HepG2 (cell line): ENCODE data around the gene KIAA0232. TPM values are rescaled to one million over a fixed set of nuclear protein-coding genes. Genes with fewer than 3 reads are reported as not detected.

Experiments
- AGO1 ChIP-seq: fragments of 200-400 bp; formaldehyde crosslinking; IDR thresholded peaks from 2 replicates; pipeline ENCODE4 v1.6.1; 2017; ENCODE audit warnings: mild to moderate bottlenecking, low read depth, low read length, moderate library complexity; ENCODE audit not compliant: poor library complexity, severe bottlenecking
- ATF6 ChIP-seq: sonication (generic); formaldehyde crosslinking; conservative IDR thresholded peaks from 2 replicates; pipeline ENCODE4 v1.4.0; 2020; ENCODE audit warnings: missing genetic modification reagents
- CENPT ChIP-seq: sonication (generic); formaldehyde crosslinking; IDR thresholded peaks from 2 replicates; pipeline ENCODE4 v1.8.0; 2022; ENCODE audit warnings: low read depth, mild to moderate bottlenecking, moderate library complexity, missing genetic modification reagents
- FOSL2 ChIP-seq: sonication (generic); formaldehyde crosslinking; IDR thresholded peaks from 2 replicates; pipeline ENCODE4 v1.4.0; 2020; ENCODE audit warnings: missing genetic modification reagents
- JDP2 ChIP-seq: sonication (generic); formaldehyde crosslinking; IDR thresholded peaks from 2 replicates; pipeline ENCODE4 v1.8.1; 2022; ENCODE audit warnings: missing genetic modification reagents, borderline replicate concordance
- MATR3 ChIP-seq: sonication (generic); formaldehyde crosslinking; IDR thresholded peaks from 2 replicates; pipeline ENCODE4 v1.4.0; 2020; ENCODE audit warnings: missing genetic modification reagents
- MIXL1 ChIP-seq: IDR thresholded peaks from 2 replicates; pipeline ENCODE4 v1.6.1; 2016
- MTF1 ChIP-seq: sonication (generic); formaldehyde crosslinking; IDR thresholded peaks from 2 replicates; pipeline ENCODE4 v1.5.0; 2020; ENCODE audit warnings: missing genetic modification reagents
- NR2F2 ChIP-seq: IDR thresholded peaks from 2 replicates; pipeline ENCODE4 v1.6.1; 2012; ENCODE audit warnings: low read depth, inconsistent platforms, borderline replicate concordance
- PHF5A ChIP-seq: IDR thresholded peaks from one replicate; pipeline ENCODE4 v1.6.1; 2018; ENCODE audit warnings: low read depth, missing genetic modification reagents; ENCODE audit not compliant: unreplicated experiment
- ZBTB34 ChIP-seq: sonication (generic); formaldehyde crosslinking; IDR thresholded peaks from 2 replicates; pipeline ENCODE4 v1.8.0; 2022; ENCODE audit warnings: mild to moderate bottlenecking, missing genetic modification reagents
- ZNF256 ChIP-seq: sonication (generic); formaldehyde crosslinking; conservative IDR thresholded peaks from 2 replicates; pipeline ENCODE4 v1.4.0; 2020; ENCODE audit warnings: missing genetic modification reagents
- ZNF337 ChIP-seq: sonication (generic); formaldehyde crosslinking; IDR thresholded peaks from 2 replicates; pipeline ENCODE4 v1.5.1; 2020; ENCODE audit warnings: missing genetic modification reagents, low read depth, mild to moderate bottlenecking, borderline replicate concordance
- ZNF660 ChIP-seq: sonication (generic); formaldehyde crosslinking; IDR thresholded peaks from 2 replicates; pipeline ENCODE4 v1.5.1; 2020; ENCODE audit warnings: mild to moderate bottlenecking, low read depth, missing genetic modification reagents, borderline replicate concordance
- ZNF747 ChIP-seq: sonication (generic); formaldehyde crosslinking; IDR thresholded peaks from 2 replicates; pipeline ENCODE4 v1.8.1; 2023; ENCODE audit warnings: missing genetic modification reagents, mild to moderate bottlenecking, borderline replicate concordance
- ZNF891 ChIP-seq: sonication (generic); formaldehyde crosslinking; IDR thresholded peaks from 2 replicates; pipeline ENCODE4 v1.5.0; 2020; ENCODE audit warnings: mild to moderate bottlenecking, missing genetic modification reagents
- polyA plus RNA-seq, 8 experiments: library from polyadenylated mRNA; depleted of rRNA in 3 of 8; stranded (reverse) in 7 of 8; unstranded in 1 of 8; fragments of >200 nt; fragmentation: Illumina TruSeq in 4 of 8; extraction: Trizol in 4 of 8; gene quantifications; 2 replicates each; pipeline versions ENCODE4 v1.2.1 to v1.2.3, GENCODE V29; 2011 to 2016; ENCODE audit warnings: low read depth in 4 of 8, missing spikeins in 1 of 8, mixed read lengths in 1 of 8; ENCODE audit not compliant: insufficient read depth in 1 of 8
- total RNA-seq, 5 experiments: library from RNA; depleted of rRNA; stranded (reverse); fragments of >200 nt; fragmentation: Illumina TruSeq; extraction: Trizol; gene quantifications; 2 replicates each; pipeline ENCODE4 v1.2.3, GENCODE V29; 2016; ENCODE audit warnings: low read depth in 1 of 5
- TF ChIP-seq, protein P1 (sequence below): IDR thresholded peaks from 2 replicates; pipeline ENCODE4 v1.4.0; 2020; ENCODE audit warnings: mild to moderate bottlenecking, missing genetic modification reagents
- TF ChIP-seq, protein P2 (sequence below): IDR thresholded peaks from 2 replicates; pipeline ENCODE4 v1.6.1; 2016; ENCODE audit warnings: low read depth, control low read depth

The KIAA0232 gene
- total and polyA plus RNA-seq, 2 of the 13 experiments (the other 11 are each of a cell fraction or from before 2014, with no cell fraction given): 7.8 to 17.1 TPM

- TF ChIP-seq ATF6: no peak
- no peak for TF ChIP-seq MIXL1 (CRISPR knock-in tag)
- TF ChIP-seq ZNF256 (CRISPR knock-in tag): no peak
- TF ChIP-seq FOSL2 (CRISPR knock-in tag): peak; percentile 35
- TF ChIP-seq ZNF337: no peak
- no peak for TF ChIP-seq AGO1
- TF ChIP-seq, protein P1, sequence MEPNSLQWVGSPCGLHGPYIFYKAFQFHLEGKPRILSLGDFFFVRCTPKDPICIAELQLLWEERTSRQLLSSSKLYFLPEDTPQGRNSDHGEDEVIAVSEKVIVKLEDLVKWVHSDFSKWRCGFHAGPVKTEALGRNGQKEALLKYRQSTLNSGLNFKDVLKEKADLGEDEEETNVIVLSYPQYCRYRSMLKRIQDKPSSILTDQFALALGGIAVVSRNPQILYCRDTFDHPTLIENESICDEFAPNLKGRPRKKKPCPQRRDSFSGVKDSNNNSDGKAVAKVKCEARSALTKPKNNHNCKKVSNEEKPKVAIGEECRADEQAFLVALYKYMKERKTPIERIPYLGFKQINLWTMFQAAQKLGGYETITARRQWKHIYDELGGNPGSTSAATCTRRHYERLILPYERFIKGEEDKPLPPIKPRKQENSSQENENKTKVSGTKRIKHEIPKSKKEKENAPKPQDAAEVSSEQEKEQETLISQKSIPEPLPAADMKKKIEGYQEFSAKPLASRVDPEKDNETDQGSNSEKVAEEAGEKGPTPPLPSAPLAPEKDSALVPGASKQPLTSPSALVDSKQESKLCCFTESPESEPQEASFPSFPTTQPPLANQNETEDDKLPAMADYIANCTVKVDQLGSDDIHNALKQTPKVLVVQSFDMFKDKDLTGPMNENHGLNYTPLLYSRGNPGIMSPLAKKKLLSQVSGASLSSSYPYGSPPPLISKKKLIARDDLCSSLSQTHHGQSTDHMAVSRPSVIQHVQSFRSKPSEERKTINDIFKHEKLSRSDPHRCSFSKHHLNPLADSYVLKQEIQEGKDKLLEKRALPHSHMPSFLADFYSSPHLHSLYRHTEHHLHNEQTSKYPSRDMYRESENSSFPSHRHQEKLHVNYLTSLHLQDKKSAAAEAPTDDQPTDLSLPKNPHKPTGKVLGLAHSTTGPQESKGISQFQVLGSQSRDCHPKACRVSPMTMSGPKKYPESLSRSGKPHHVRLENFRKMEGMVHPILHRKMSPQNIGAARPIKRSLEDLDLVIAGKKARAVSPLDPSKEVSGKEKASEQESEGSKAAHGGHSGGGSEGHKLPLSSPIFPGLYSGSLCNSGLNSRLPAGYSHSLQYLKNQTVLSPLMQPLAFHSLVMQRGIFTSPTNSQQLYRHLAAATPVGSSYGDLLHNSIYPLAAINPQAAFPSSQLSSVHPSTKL: peak; percentile 15; the same call in 1 of the 2 replicates
- no peak for TF ChIP-seq MTF1 (CRISPR knock-in tag)
- no peak for TF ChIP-seq NR2F2
- TF ChIP-seq ZNF660 (CRISPR knock-in tag): no peak
- TF ChIP-seq ZBTB34 (CRISPR knock-in tag): 0 out of 2 replicates have a peak, but pooled peaks have one; percentile 38
- TF ChIP-seq ZNF747 (CRISPR knock-in tag): no peak
- no peak for TF ChIP-seq ZNF891 (CRISPR knock-in tag)
- TF ChIP-seq PHF5A (CRISPR knock-in tag): no peak
- TF ChIP-seq CENPT (CRISPR knock-in tag): no peak
- TF ChIP-seq, protein P2, sequence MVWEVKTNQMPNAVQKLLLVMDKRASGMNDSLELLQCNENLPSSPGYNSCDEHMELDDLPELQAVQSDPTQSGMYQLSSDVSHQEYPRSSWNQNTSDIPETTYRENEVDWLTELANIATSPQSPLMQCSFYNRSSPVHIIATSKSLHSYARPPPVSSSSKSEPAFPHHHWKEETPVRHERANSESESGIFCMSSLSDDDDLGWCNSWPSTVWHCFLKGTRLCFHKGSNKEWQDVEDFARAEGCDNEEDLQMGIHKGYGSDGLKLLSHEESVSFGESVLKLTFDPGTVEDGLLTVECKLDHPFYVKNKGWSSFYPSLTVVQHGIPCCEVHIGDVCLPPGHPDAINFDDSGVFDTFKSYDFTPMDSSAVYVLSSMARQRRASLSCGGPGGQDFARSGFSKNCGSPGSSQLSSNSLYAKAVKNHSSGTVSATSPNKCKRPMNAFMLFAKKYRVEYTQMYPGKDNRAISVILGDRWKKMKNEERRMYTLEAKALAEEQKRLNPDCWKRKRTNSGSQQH: no peak
- TF ChIP-seq MATR3: no peak
- TF ChIP-seq JDP2 (CRISPR knock-in tag): no peak
Observed at GRCh38 chr4:6902318-6903042, 120.0 kb downstream of the KIAA0232 start (continued).
